IPS DF 4.7 (cell line): ENCODE measurements around the gene NFATC2.
"Not testable (repeated sequence)": the region's sequence is repeated elsewhere in the genome, so short reads cannot be mapped to it uniquely, and the experiment has no call there.

ENCODE experiments used
- DNase-seq: peaks from one replicate; pipeline ENCODE4 v3.0.0-alpha.2; 2013; ENCODE audit warnings: low spot score; ENCODE audit errors: extremely low read depth

NFATC2 gene

GRCh38 chr20:51473771-51474170 lies 68.7 kb downstream of the NFATC2 start:
- DNase-seq: no peak

GRCh38 chr20:51473256-51473655 lies 69.3 kb downstream of the NFATC2 start:
- DNase-seq: no peak

- no peak for DNase-seq
Measured at GRCh38 chr20:51470907-51471411, 71.6 kb downstream of the NFATC2 start.

- no peak for DNase-seq
Measured at GRCh38 chr20:51470499-51470820, 72.1 kb downstream of the NFATC2 start.

GRCh38 chr20:51469578-51470498 lies 72.7 kb downstream of the NFATC2 start:
- DNase-seq: no peak

- no peak for DNase-seq
Measured at GRCh38 chr20:51469046-51469445, 73.5 kb downstream of the NFATC2 start.

GRCh38 chr20:51468636-51469035 lies 73.9 kb downstream of the NFATC2 start:
- DNase-seq: no peak

GRCh38 chr20:51467956-51468626 lies 74.4 kb downstream of the NFATC2 start:
- DNase-seq: no peak

GRCh38 chr20:51463998-51464397 lies 78.5 kb downstream of the NFATC2 start:
- no peak for DNase-seq

GRCh38 chr20:51463560-51463959 lies 79.0 kb downstream of the NFATC2 start:
- DNase-seq: no peak

GRCh38 chr20:51462566-51463276 lies 79.8 kb downstream of the NFATC2 start:
- DNase-seq: no peak

GRCh38 chr20:51461846-51462245 lies 80.7 kb downstream of the NFATC2 start:
- not testable (repeated sequence) for DNase-seq

- no peak for DNase-seq
Measured at GRCh38 chr20:51461306-51461705, 81.2 kb downstream of the NFATC2 start.

- DNase-seq: no peak
Measured at GRCh38 chr20:51460569-51461265, 81.8 kb downstream of the NFATC2 start.

- DNase-seq: no peak
Measured at GRCh38 chr20:51460163-51460562, 82.4 kb downstream of the NFATC2 start.

GRCh38 chr20:51458751-51459439 lies 83.6 kb downstream of the NFATC2 start:
- no peak for DNase-seq

- no peak for DNase-seq
Measured at GRCh38 chr20:51457533-51457932, 85.0 kb downstream of the NFATC2 start.

- DNase-seq: no peak
Measured at GRCh38 chr20:51456511-51457509, 85.7 kb downstream of the NFATC2 start.

GRCh38 chr20:51454250-51454865 lies 88.2 kb downstream of the NFATC2 start:
- no peak for DNase-seq
